ENCODE results near the gene OR52K2. TPM values are rescaled to one million over a fixed set of nuclear protein-coding genes. Genes with fewer than 3 reads are reported as not detected.
"Not testable (repeated sequence)": the region's sequence is repeated elsewhere in the genome, so short reads cannot be mapped to it uniquely, and the experiment has no call there.

Gene OR52K2
- total RNA-seq = not detected in 2 replicates
- not detected in 2 replicates for polyA plus RNA-seq
- not detected in 2 replicates for polyA plus RNA-seq (2012)
- polyA minus RNA-seq (ENCODE audit: low replicate concordance) = not detected in 2 replicates

GRCh38 chr11:4448995-4449394 is at the start of gene OR52K2:
TSS of gene OR52K2 (plus strand) at chr11:4449295. CDS start at chr11:4449340, 45 bp downstream.
- Histone ChIP-seq H4K20me1 (ENCODE audit: control insufficient read depth, extremely low read depth, insufficient read depth, low read length) (no peaks in the 10 kb centered on the region), H2AFZ (ENCODE audit: low read length) (no peak within 1 kb of the TSS), H3K36me3 (ENCODE audit: control insufficient read depth, insufficient read depth, low read length) (no peaks in the 10 kb centered on the region), H3K27me3 (ENCODE audit: control insufficient read depth, insufficient read depth, low read length) (no peaks in the 10 kb centered on the region), H3K9ac (ENCODE audit: insufficient read depth, low read length) (no peak within 1 kb of the TSS), H3K4me3 (replicated peaks in 1 of 4; ENCODE audit: control extremely low read depth in 1 of 4, insufficient read depth in 1 of 4, low read depth in 3 of 4, low read length in 4 of 4) (no peak within 1 kb of the TSS), H3K79me2 (ENCODE audit: control insufficient read depth, insufficient read depth, low read length) (no peaks in the 10 kb centered on the region), H3K9me3 (ENCODE audit: control insufficient read depth, insufficient read depth, low read depth, low read length) (no peaks in the 10 kb centered on the region), H3K4me1 (ENCODE audit: control insufficient read depth, extremely low read depth, insufficient read depth, low read length) (no peaks in the 10 kb centered on the region), H3K27ac (ENCODE audit: insufficient read depth, low read length) (no peak within 1 kb of the TSS), H3K4me2 (ENCODE audit: extremely low read depth, insufficient read depth, low read length) (no peak within 1 kb of the TSS)
- TF ChIP-seq EZH2 (IDR thresholded peaks at IDR 0.05; ENCODE audit: low read length, missing control alignments) = no peak
- TF ChIP-seq CTCF (conservative IDR thresholded peaks at IDR 0.05 in 1 of 2, IDR thresholded peaks at IDR 0.05 in 1 of 2; ENCODE audit: low read depth in 1 of 2, low read length in 2 of 2) = no peak
- no peak for DNase-seq (ENCODE audit: low read depth in 2 of 2)

- H3K9me3 ChIP-seq (ENCODE audit: control insufficient read depth, insufficient read depth, low read depth, low read length); H3K27ac ChIP-seq (ENCODE audit: insufficient read depth, low read length); H3K9ac ChIP-seq (ENCODE audit: insufficient read depth, low read length); H3K36me3 ChIP-seq (ENCODE audit: control insufficient read depth, insufficient read depth, low read length); H3K4me1 ChIP-seq (ENCODE audit: control insufficient read depth, extremely low read depth, insufficient read depth, low read length); H3K27me3 ChIP-seq (ENCODE audit: control insufficient read depth, insufficient read depth, low read length); DNase-seq (ENCODE audit: low read depth in 2 of 2); H3K4me2 ChIP-seq (ENCODE audit: extremely low read depth, insufficient read depth, low read length); H4K20me1 ChIP-seq (ENCODE audit: control insufficient read depth, extremely low read depth, insufficient read depth, low read length); H2AFZ ChIP-seq (ENCODE audit: low read length); H3K79me2 ChIP-seq (ENCODE audit: control insufficient read depth, insufficient read depth, low read length); H3K4me3 ChIP-seq (replicated peaks in 1 of 4; ENCODE audit: control extremely low read depth in 1 of 4, insufficient read depth in 1 of 4, low read depth in 3 of 4, low read length in 4 of 4): not testable (repeated sequence)
Observed at GRCh38 chr11:4406206-4406605, 42.9 kb upstream of the OR52K2 start.

GRCh38 chr11:4416306-4416705 is 32.8 kb upstream of the OR52K2 start:
- Histone ChIP-seq H4K20me1 (ENCODE audit: control insufficient read depth, extremely low read depth, insufficient read depth, low read length) (no peaks in the 10 kb centered on the region), H3K36me3 (ENCODE audit: control insufficient read depth, insufficient read depth, low read length) (no peaks in the 10 kb centered on the region), H3K9me3 (ENCODE audit: control insufficient read depth, insufficient read depth, low read depth, low read length) (no peaks in the 10 kb centered on the region), H3K4me3 (replicated peaks in 1 of 4; ENCODE audit: control extremely low read depth in 1 of 4, insufficient read depth in 1 of 4, low read depth in 3 of 4, low read length in 4 of 4) (no peak overlapping the region), H3K9ac (ENCODE audit: insufficient read depth, low read length) (no peak overlapping the region), H3K4me1 (ENCODE audit: control insufficient read depth, extremely low read depth, insufficient read depth, low read length) (no peaks in the 10 kb centered on the region), H3K4me2 (ENCODE audit: extremely low read depth, insufficient read depth, low read length) (no peak overlapping the region), H2AFZ (ENCODE audit: low read length) (no peak overlapping the region), H3K27ac (ENCODE audit: insufficient read depth, low read length) (no peak overlapping the region), H3K79me2 (ENCODE audit: control insufficient read depth, insufficient read depth, low read length) (no peaks in the 10 kb centered on the region), H3K27me3 (ENCODE audit: control insufficient read depth, insufficient read depth, low read length) (no peaks in the 10 kb centered on the region)
- DNase-seq (ENCODE audit: low read depth in 2 of 2) = no peak
- TF ChIP-seq EZH2 (IDR thresholded peaks at IDR 0.05; ENCODE audit: low read length, missing control alignments) (no peak), CTCF (conservative IDR thresholded peaks at IDR 0.05 in 1 of 2, IDR thresholded peaks at IDR 0.05 in 1 of 2; ENCODE audit: low read depth in 1 of 2, low read length in 2 of 2) (no peak)

All from fibroblast of lung (primary cell).